A549 (cell line): Measurements from ENCODE around the gene FKBP8.

Source experiments
- CTCF ChIP-seq: fragments of >200 bp; sonication (Bioruptor Twin); formaldehyde crosslinking; IDR thresholded peaks from 3 replicates; pipeline ENCODE4 v1.5.1; 2016
- HOXA7 ChIP-seq: fragments of 250-450 bp; sonication (Bioruptor Pico); IDR thresholded peaks from 2 replicates; pipeline ENCODE4 v1.5.0; 2020; ENCODE audit warnings: mild to moderate bottlenecking, moderate library complexity
- MAFK ChIP-seq: fragments of 450-650 bp; IDR thresholded peaks from 2 replicates; pipeline ENCODE4 v1.6.1; 2014; ENCODE audit not compliant: partially characterized antibody
- MAZ ChIP-seq: fragments of 150-350 bp; IDR thresholded peaks from 2 replicates; pipeline ENCODE4 v1.6.1; 2014; ENCODE audit warnings: antibody characterized with exemption, low read depth, low read length, borderline replicate concordance
- POLR2A ChIP-seq: IDR thresholded peaks from 2 replicates; pipeline ENCODE4 v1.6.1; 2012; ENCODE audit warnings: mild to moderate bottlenecking, low read length
- TF ChIP-seq, protein P1 (sequence below): fragments of 150-350 bp; IDR thresholded peaks from 2 replicates; pipeline ENCODE4 v1.6.1; 2014; ENCODE audit warnings: low read depth, mild to moderate bottlenecking, low read length
- TF ChIP-seq, protein P2 (sequence below): fragments of 200-600 bp; sonication (generic); IDR thresholded peaks from 2 replicates; pipeline ENCODE4 v1.6.1; 2016; ENCODE audit warnings: antibody characterized with exemption, mild to moderate bottlenecking, moderate library complexity

GRCh38 chr19:18558604-18559003 is 15.2 kb upstream of the FKBP8 start:
- TF ChIP-seq POLR2A (no peak), CTCF (no peak), HOXA7 (no peak), MAZ (no peak), MAFK (no peak)
- TF ChIP-seq, protein P1, sequence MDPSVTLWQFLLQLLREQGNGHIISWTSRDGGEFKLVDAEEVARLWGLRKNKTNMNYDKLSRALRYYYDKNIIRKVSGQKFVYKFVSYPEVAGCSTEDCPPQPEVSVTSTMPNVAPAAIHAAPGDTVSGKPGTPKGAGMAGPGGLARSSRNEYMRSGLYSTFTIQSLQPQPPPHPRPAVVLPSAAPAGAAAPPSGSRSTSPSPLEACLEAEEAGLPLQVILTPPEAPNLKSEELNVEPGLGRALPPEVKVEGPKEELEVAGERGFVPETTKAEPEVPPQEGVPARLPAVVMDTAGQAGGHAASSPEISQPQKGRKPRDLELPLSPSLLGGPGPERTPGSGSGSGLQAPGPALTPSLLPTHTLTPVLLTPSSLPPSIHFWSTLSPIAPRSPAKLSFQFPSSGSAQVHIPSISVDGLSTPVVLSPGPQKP: no peak
- TF ChIP-seq, protein P2, sequence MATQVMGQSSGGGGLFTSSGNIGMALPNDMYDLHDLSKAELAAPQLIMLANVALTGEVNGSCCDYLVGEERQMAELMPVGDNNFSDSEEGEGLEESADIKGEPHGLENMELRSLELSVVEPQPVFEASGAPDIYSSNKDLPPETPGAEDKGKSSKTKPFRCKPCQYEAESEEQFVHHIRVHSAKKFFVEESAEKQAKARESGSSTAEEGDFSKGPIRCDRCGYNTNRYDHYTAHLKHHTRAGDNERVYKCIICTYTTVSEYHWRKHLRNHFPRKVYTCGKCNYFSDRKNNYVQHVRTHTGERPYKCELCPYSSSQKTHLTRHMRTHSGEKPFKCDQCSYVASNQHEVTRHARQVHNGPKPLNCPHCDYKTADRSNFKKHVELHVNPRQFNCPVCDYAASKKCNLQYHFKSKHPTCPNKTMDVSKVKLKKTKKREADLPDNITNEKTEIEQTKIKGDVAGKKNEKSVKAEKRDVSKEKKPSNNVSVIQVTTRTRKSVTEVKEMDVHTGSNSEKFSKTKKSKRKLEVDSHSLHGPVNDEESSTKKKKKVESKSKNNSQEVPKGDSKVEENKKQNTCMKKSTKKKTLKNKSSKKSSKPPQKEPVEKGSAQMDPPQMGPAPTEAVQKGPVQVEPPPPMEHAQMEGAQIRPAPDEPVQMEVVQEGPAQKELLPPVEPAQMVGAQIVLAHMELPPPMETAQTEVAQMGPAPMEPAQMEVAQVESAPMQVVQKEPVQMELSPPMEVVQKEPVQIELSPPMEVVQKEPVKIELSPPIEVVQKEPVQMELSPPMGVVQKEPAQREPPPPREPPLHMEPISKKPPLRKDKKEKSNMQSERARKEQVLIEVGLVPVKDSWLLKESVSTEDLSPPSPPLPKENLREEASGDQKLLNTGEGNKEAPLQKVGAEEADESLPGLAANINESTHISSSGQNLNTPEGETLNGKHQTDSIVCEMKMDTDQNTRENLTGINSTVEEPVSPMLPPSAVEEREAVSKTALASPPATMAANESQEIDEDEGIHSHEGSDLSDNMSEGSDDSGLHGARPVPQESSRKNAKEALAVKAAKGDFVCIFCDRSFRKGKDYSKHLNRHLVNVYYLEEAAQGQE: no peak
